OCI-LY7 (cell line): ENCODE measurements around the gene DENND5B. TPM values are rescaled to one million over a fixed set of nuclear protein-coding genes. Genes with fewer than 3 reads are reported as not detected.

Experiments
- BruUV-seq: library from RNA; stranded (reverse); fragments of 400-500 nt; replicated peaks from 2 replicates; lab custom pipeline; 2021; lab: Mats Ljungman, UMichigan
- CTCF ChIA-PET: fragments of 300-600 bp; sonication (Branson Sonifier 250); formaldehyde crosslinking; loops from one replicate; lab custom pipeline; 2022; ENCODE audit warnings: antibody characterized with exemption; ENCODE audit not compliant: unreplicated experiment; lab: Charles Lee
- POLR2A ChIA-PET: fragments of 300-600 bp; sonication (Branson Sonifier 250); formaldehyde crosslinking; loops from one replicate; lab custom pipeline; 2022; ENCODE audit warnings: antibody characterized with exemption; lab: Charles Lee
- DNase-seq: peaks from one replicate; pipeline ENCODE4 v3.0.0-alpha.2; 2015; ENCODE audit warnings: low spot score
- H2AFZ ChIP-seq: fragments of 200-600 bp; sonication (generic), shearing (Covaris generic); 2 replicates; pipeline ENCODE4 v1.6.1; 2014; ENCODE audit warnings: mild to moderate bottlenecking, antibody characterized with exemption, low read length, moderate library complexity
- H3K27ac ChIP-seq: fragments of 200-600 bp; sonication (generic); 2 replicates; pipeline ENCODE4 v1.5.1; 2014; ENCODE audit warnings: mixed run types, low read depth, mild to moderate bottlenecking, moderate library complexity, low read length, inconsistent platforms; ENCODE audit not compliant: poor library complexity, severe bottlenecking
- H3K36me3 ChIP-seq: fragments of 200-600 bp; sonication (generic); 2 replicates; pipeline ENCODE4 v1.6.1; 2014; ENCODE audit warnings: mild to moderate bottlenecking, antibody characterized with exemption, low read length, moderate library complexity, mixed read lengths; ENCODE audit not compliant: insufficient read depth
- H3K4me1 ChIP-seq: fragments of 200-600 bp; sonication (generic); 2 replicates; pipeline ENCODE4 v1.5.1; 2014; ENCODE audit warnings: mild to moderate bottlenecking, low read length; ENCODE audit not compliant: insufficient read depth, poor library complexity, severe bottlenecking
- H3K4me2 ChIP-seq: fragments of 200-600 bp; sonication (generic); 2 replicates; pipeline ENCODE4 v1.6.1; 2014; ENCODE audit warnings: mild to moderate bottlenecking, low read length
- H3K4me3 ChIP-seq: fragments of 200-600 bp; sonication (generic); 2 replicates; pipeline ENCODE4 v1.5.1; 2014; ENCODE audit warnings: mild to moderate bottlenecking, low read depth, low read length; ENCODE audit not compliant: poor library complexity, severe bottlenecking
- H3K79me2 ChIP-seq: fragments of 200-600 bp; sonication (generic); 2 replicates; pipeline ENCODE4 v1.6.1; 2016; ENCODE audit warnings: low read depth, mild to moderate bottlenecking, low read length, moderate library complexity, mixed read lengths; ENCODE audit not compliant: insufficient read depth
- H3K9me2 ChIP-seq: fragments of 200-600 bp; sonication (generic); 2 replicates; pipeline ENCODE4 v1.6.1; 2016; ENCODE audit warnings: mild to moderate bottlenecking, low read length, mixed read lengths; ENCODE audit not compliant: insufficient read depth
- H3K9me3 ChIP-seq: fragments of 200-600 bp; sonication (generic); 2 replicates; pipeline ENCODE4 v1.6.1; 2014; ENCODE audit warnings: mild to moderate bottlenecking, mixed run types, low read length, mixed read lengths
- H4K20me1 ChIP-seq: fragments of 200-600 bp; sonication (generic); 2 replicates; pipeline ENCODE4 v1.6.1; 2014; ENCODE audit warnings: mild to moderate bottlenecking, antibody characterized with exemption, low read length, moderate library complexity, mixed read lengths; ENCODE audit not compliant: insufficient read depth
- EZH2phosphoT487 ChIP-seq: fragments of 200-600 bp; sonication (generic); IDR thresholded peaks from 2 replicates; pipeline ENCODE4 v1.6.1; 2018; ENCODE audit warnings: low read depth, borderline replicate concordance, mild to moderate bottlenecking, mixed run types, antibody characterized with exemption, low read length, moderate library complexity, mixed read lengths
- intact Hi-C: fragments of 100-400 bp; cut with micrococcal nuclease; formaldehyde crosslinking; loops from one replicate; pipeline ENCODE4 v1.10.0; 2022; ENCODE audit not compliant: unreplicated experiment
- total RNA-seq, 2 experiments: library from RNA; depleted of rRNA in 1 of 2; stranded (reverse); fragments of >200 nt in 1 of 2; shearing (Covaris generic) in 1 of 2; gene quantifications; 2 replicates each; pipeline ENCODE4 v1.2.3, GENCODE V29; 2014 to 2022
- TF ChIP-seq, protein P1 (sequence below): fragments of 200-600 bp; sonication (generic); conservative IDR thresholded peaks from 2 replicates; pipeline ENCODE4 v1.5.1; 2014; ENCODE audit warnings: mild to moderate bottlenecking, antibody characterized with exemption, low read length, moderate library complexity, mixed read lengths

Gene DENND5B
- total RNA-seq, 2 experiments from 2014 or later = 23.1 to 38.9 TPM

DNA sequence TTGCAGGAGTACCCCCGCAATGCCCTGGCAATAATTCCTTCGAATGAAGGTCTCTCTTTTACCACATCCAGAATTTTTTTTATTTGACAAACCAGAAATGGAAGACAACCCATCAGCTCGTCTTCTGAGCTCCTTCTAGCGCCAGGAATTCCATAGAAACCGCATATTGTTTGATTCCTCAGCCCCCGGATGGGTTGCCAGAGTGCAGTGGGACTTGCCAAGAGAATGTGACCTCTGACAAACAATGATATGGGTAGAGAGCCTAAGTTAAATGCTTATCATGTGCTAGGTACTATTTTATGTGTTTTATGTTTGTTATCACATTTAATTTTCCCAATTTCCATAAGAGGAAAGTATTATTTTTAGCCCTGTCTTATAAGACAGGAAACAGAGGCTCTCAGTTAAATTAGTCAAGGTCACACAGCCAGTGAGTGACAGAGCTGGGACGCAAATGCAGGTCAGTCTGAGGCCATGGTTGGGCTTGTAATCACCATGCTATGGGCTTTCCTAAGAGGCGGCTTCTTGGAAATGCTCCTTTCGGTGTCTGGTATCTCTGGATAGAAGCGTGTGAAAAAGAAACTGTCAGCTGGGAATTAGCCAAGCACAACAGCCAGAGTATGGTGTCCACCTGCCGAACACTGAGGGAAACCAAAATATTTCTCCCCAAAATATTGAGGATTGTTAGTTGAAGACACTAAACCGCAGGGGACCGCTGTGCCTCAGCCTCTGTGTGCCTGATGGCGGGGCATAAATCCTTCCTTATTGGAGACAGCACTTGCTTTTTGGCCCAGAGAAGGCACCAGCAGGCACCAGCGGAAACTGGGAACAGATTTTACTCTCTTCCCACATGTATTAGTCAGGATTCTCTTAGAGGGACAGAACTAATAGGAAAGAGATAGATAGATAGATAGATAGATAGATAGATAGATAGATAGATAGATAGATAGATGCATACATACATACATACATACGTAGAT is 39.1 kb upstream of the DENND5B start:
- H2AFZ ChIP-seq = peak overlapping the region; percentile 49
- ChIA-PET POLR2A (no interaction called here), CTCF (no interaction called here)
- H3K27ac ChIP-seq = no peak overlapping the region
- TF ChIP-seq, protein P1, sequence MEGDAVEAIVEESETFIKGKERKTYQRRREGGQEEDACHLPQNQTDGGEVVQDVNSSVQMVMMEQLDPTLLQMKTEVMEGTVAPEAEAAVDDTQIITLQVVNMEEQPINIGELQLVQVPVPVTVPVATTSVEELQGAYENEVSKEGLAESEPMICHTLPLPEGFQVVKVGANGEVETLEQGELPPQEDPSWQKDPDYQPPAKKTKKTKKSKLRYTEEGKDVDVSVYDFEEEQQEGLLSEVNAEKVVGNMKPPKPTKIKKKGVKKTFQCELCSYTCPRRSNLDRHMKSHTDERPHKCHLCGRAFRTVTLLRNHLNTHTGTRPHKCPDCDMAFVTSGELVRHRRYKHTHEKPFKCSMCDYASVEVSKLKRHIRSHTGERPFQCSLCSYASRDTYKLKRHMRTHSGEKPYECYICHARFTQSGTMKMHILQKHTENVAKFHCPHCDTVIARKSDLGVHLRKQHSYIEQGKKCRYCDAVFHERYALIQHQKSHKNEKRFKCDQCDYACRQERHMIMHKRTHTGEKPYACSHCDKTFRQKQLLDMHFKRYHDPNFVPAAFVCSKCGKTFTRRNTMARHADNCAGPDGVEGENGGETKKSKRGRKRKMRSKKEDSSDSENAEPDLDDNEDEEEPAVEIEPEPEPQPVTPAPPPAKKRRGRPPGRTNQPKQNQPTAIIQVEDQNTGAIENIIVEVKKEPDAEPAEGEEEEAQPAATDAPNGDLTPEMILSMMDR = no peak
- no peak for TF ChIP-seq EZH2phosphoT487
- H4K20me1 ChIP-seq = no peaks in the 10 kb centered on the region
- H3K4me1 ChIP-seq = peaks cover 31% of the 10 kb centered on the region
- no peak for DNase-seq
- H3K4me3 ChIP-seq = no peak overlapping the region
- H3K9me2 ChIP-seq = no peaks in the 10 kb centered on the region
- no peak overlapping the region for H3K4me2 ChIP-seq
- no peaks in the 10 kb centered on the region for H3K79me2 ChIP-seq
- BruUV-seq = no TSS peak
- no peaks in the 10 kb centered on the region for H3K36me3 ChIP-seq
- intact Hi-C loops = no loop called here
- H3K9me3 ChIP-seq = no peaks in the 10 kb centered on the region

DNA sequence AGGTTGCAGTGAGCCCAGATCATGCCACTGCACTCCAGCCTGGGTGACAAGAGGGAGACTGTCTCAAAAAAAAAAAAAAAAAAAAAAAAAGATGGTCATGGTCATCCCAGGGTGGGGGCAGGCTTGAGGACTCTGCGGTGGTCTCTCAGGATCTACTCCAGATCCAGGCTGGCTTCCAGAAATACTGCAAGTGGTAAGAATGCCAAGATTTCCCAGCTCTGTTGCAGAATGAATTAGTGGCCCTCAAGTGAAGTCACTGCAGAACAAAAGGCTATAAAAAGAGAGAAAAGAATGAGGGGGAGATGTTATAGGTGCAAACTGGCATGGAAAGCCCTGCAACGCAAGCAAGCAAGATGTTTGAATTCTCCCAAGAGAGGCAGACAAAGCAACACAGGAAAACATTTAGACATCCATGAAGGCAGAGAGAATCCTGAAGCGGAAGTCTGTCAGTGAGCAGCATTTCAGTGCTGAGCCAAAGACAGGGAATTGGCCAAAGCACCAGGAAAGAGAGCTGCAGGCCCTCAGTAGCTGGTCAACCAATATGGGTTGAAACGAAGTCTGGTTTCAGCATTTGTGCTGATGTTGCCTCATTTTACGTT is 36.6 kb upstream of the DENND5B start:
- Histone ChIP-seq H3K79me2 (no peaks in the 10 kb centered on the region), H4K20me1 (no peaks in the 10 kb centered on the region), H3K9me2 (no peaks in the 10 kb centered on the region), H3K36me3 (no peaks in the 10 kb centered on the region), H3K4me2 (no peak overlapping the region), H3K27ac (no peak overlapping the region), H2AFZ (no peak overlapping the region), H3K4me1 (peaks cover 21% of the 10 kb centered on the region), H3K9me3 (no peaks in the 10 kb centered on the region), H3K4me3 (no peak overlapping the region)
- TF ChIP-seq EZH2phosphoT487 = no peak
- TF ChIP-seq, protein P1 = no peak
- ChIA-PET POLR2A (interaction anchor here (0.6 to 0.8 kb wide), 2 partner anchors 223 to 650 kb away, joined by 3 to 4 read pairs; no protein-coding TSS in a partner anchor), CTCF (no interaction called here)
- intact Hi-C loops = no loop called here
- no peak for DNase-seq
- BruUV-seq = no TSS peak
